Measurements from ENCODE around the gene TMEM109. TPM values are rescaled to one million over a fixed set of nuclear protein-coding genes. Genes with fewer than 3 reads are reported as not detected.

TMEM109 gene
- total RNA-seq, 2 experiments from 2014 or later: 27.8 to 32.9 TPM

GRCh38 chr11:60921777-60922335 lies 7.9 kb downstream of the TMEM109 start:
- ChIA-PET POLR2A (interaction anchor here (1.6 kb wide), 1 partner anchor 10 kb away, joined by 3 read pairs; no protein-coding TSS in a partner anchor), CTCF (no interaction called here)
- peaks cover 53% of the 10 kb centered on the region for H3K36me3 ChIP-seq (ENCODE audit: insufficient read depth, low read length)
- no peak for TF ChIP-seq CTCF (IDR thresholded peaks at IDR 0.05)
- H3K4me1 ChIP-seq (ENCODE audit: insufficient read depth, low read length): peaks cover 34% of the 10 kb centered on the region
- peaks cover 37% of the 10 kb centered on the region for H3K27me3 Mint-ChIP-seq
- peaks cover 52% of the 10 kb centered on the region for H3K36me3 Mint-ChIP-seq (ENCODE audit: low read depth)
- peaks cover 16% of the 10 kb centered on the region for H3K4me1 Mint-ChIP-seq (ENCODE audit: low read depth)
- H3K27ac ChIP-seq (ENCODE audit: low read depth in 1 of 2, low read length in 2 of 2): no peak overlapping the region
- H3K27ac Mint-ChIP-seq: no peak overlapping the region
- H3K9me3 Mint-ChIP-seq: no peaks in the 10 kb centered on the region
- no peak overlapping the region for H3K4me3 Mint-ChIP-seq
- ATAC-seq (ENCODE audit: poor library complexity) (no peak), DNase-seq (no peak)
- H3K9me3 ChIP-seq (ENCODE audit: control insufficient read depth in 1 of 2, insufficient read depth in 1 of 2, low read length in 2 of 2): peaks cover 0 to 14% of the 10 kb centered on the region in 2 experiments
- no peak overlapping the region for H3K4me3 ChIP-seq (ENCODE audit: low read length)
- H3K27me3 ChIP-seq (ENCODE audit: control insufficient read depth in 1 of 2, insufficient read depth in 2 of 2, low read length in 2 of 2): peaks cover 25 to 28% of the 10 kb centered on the region in 2 experiments
- intact Hi-C loops (cut with DNase I, micrococcal nuclease): no loop called here

GRCh38 chr11:60922906-60923305 lies 8.9 kb downstream of the TMEM109 start:
- Histone ChIP-seq H3K4me1 (ENCODE audit: insufficient read depth, low read length) (peaks cover 30% of the 10 kb centered on the region), H3K9me3 (ENCODE audit: control insufficient read depth in 1 of 2, insufficient read depth in 1 of 2, low read length in 2 of 2) (peaks cover 0 to 14% of the 10 kb centered on the region in 2 experiments), H3K36me3 (ENCODE audit: insufficient read depth, low read length) (peaks cover 51% of the 10 kb centered on the region), H3K27me3 (ENCODE audit: control insufficient read depth in 1 of 2, insufficient read depth in 2 of 2, low read length in 2 of 2) (peaks cover 25 to 28% of the 10 kb centered on the region in 2 experiments), H3K27ac (ENCODE audit: low read depth in 1 of 2, low read length in 2 of 2) (no peak overlapping the region), H3K4me3 (ENCODE audit: low read length) (no peak overlapping the region)
- ChIA-PET POLR2A (interaction anchor here (2.1 kb wide), 1 partner anchor 8 kb away, joined by 19 read pairs; the partner anchor contains the start of gene TMEM109), CTCF (no interaction called here)
- Mint-ChIP-seq H3K4me1 (ENCODE audit: low read depth) (peaks cover 8% of the 10 kb centered on the region), H3K27ac (no peak overlapping the region), H3K9me3 (no peaks in the 10 kb centered on the region), H3K27me3 (peaks cover 37% of the 10 kb centered on the region), H3K4me3 (peak overlapping the region; percentile 62), H3K36me3 (ENCODE audit: low read depth) (peaks cover 48% of the 10 kb centered on the region)
- no peak for TF ChIP-seq CTCF (IDR thresholded peaks at IDR 0.05)
- DNase-seq: no peak
- ATAC-seq (ENCODE audit: poor library complexity): no peak
- intact Hi-C loops (cut with DNase I, micrococcal nuclease): no loop called here

GRCh38 chr11:60923326-60923725 lies 9.4 kb downstream of the TMEM109 start:
- H3K4me1 ChIP-seq (ENCODE audit: insufficient read depth, low read length): peaks cover 30% of the 10 kb centered on the region
- TF ChIP-seq CTCF (IDR thresholded peaks at IDR 0.05): no peak
- peaks cover 48% of the 10 kb centered on the region for H3K36me3 Mint-ChIP-seq (ENCODE audit: low read depth)
- no peak overlapping the region for H3K4me3 ChIP-seq (ENCODE audit: low read length)
- H3K27ac Mint-ChIP-seq: no peak overlapping the region
- no peak for DNase-seq
- peak overlapping the region; percentile 62 for H3K4me3 Mint-ChIP-seq
- peaks cover 25 to 28% of the 10 kb centered on the region in 2 experiments for H3K27me3 ChIP-seq (ENCODE audit: control insufficient read depth in 1 of 2, insufficient read depth in 2 of 2, low read length in 2 of 2)
- ATAC-seq (ENCODE audit: poor library complexity): no peak
- POLR2A ChIA-PET: interaction anchor here (0.7 to 2.1 kb wide), 3 partner anchors 9 to 160 kb away, joined by 3 to 19 read pairs (median 3); partner anchors contain the start of gene TMEM109
- no peaks in the 10 kb centered on the region for H3K9me3 Mint-ChIP-seq
- H3K9me3 ChIP-seq (ENCODE audit: control insufficient read depth in 1 of 2, insufficient read depth in 1 of 2, low read length in 2 of 2): peaks cover 0 to 14% of the 10 kb centered on the region in 2 experiments
- peaks cover 47% of the 10 kb centered on the region for H3K36me3 ChIP-seq (ENCODE audit: insufficient read depth, low read length)
- H3K4me1 Mint-ChIP-seq (ENCODE audit: low read depth): peaks cover 5% of the 10 kb centered on the region
- intact Hi-C loops (cut with DNase I, micrococcal nuclease): no loop called here
- peaks cover 37% of the 10 kb centered on the region for H3K27me3 Mint-ChIP-seq
- CTCF ChIA-PET: interaction anchor here (1.2 kb wide), 1 partner anchor 8 kb away, joined by 4 read pairs; no protein-coding TSS in a partner anchor
- H3K27ac ChIP-seq (ENCODE audit: low read depth in 1 of 2, low read length in 2 of 2): no peak overlapping the region

All from CD4-positive, alpha-beta T cell (primary cell).